Mesendoderm (in vitro differentiated cells): ENCODE data around the gene NEK6.

Experiments
- DNase-seq: peaks from one replicate; pipeline ENCODE4 v3.0.0; 2013
- H2AK5ac ChIP-seq: 2 replicates; pipeline ENCODE4 v1.6.1; 2013; ENCODE audit warnings: low read length, inconsistent platforms
- H2BK120ac ChIP-seq: 2 replicates; pipeline ENCODE4 v1.6.1; 2013; ENCODE audit warnings: low read depth, mild to moderate bottlenecking, low read length, moderate library complexity, mixed read lengths
- H2BK15ac ChIP-seq: replicated peaks from 2 replicates; pipeline ENCODE4 v1.6.1; 2013; ENCODE audit warnings: low read depth, mild to moderate bottlenecking, moderate library complexity
- H2BK5ac ChIP-seq: 2 replicates; pipeline ENCODE4 v1.6.1; 2013; ENCODE audit warnings: low read length, inconsistent platforms
- H3K18ac ChIP-seq: 2 replicates; pipeline ENCODE4 v1.6.1; 2013; ENCODE audit warnings: mild to moderate bottlenecking, low read length, mixed read lengths
- H3K23ac ChIP-seq: one replicate; pipeline ENCODE4 v1.6.1; 2013; ENCODE audit warnings: low read length
- H3K27ac ChIP-seq: 2 replicates; pipeline ENCODE4 v1.5.1; 2013; ENCODE audit warnings: low read depth, mild to moderate bottlenecking, inconsistent platforms, low read length, moderate library complexity
- H3K27me3 ChIP-seq: 2 replicates; pipeline ENCODE4 v1.6.1; 2013; ENCODE audit warnings: low read length, control low read depth, mild to moderate bottlenecking, inconsistent platforms; ENCODE audit not compliant: insufficient read depth, poor library complexity
- H3K36me3 ChIP-seq: 2 replicates; pipeline ENCODE4 v1.6.1; 2013; ENCODE audit warnings: low read length, inconsistent platforms; ENCODE audit not compliant: control insufficient read depth, insufficient read depth
- H3K4ac ChIP-seq: one replicate; pipeline ENCODE4 v1.6.1; 2013; ENCODE audit warnings: low read depth, mild to moderate bottlenecking, low read length, moderate library complexity
- H3K4me1 ChIP-seq: 2 replicates; pipeline ENCODE4 v1.6.1; 2013; ENCODE audit warnings: low read depth, low read length, inconsistent platforms; ENCODE audit not compliant: control insufficient read depth
- H3K4me2 ChIP-seq: 2 replicates; pipeline ENCODE4 v1.6.1; 2013; ENCODE audit warnings: low read length
- H3K4me3 ChIP-seq: 2 replicates; pipeline ENCODE4 v1.5.1; 2013; ENCODE audit warnings: mild to moderate bottlenecking, low read length
- H3K56ac ChIP-seq: one replicate; pipeline ENCODE4 v1.6.1; 2013; ENCODE audit warnings: low read length
- H3K79me1 ChIP-seq: 2 replicates; pipeline ENCODE4 v1.6.1; 2013; ENCODE audit warnings: low read length, inconsistent platforms
- H3K79me2 ChIP-seq: 2 replicates; pipeline ENCODE4 v1.6.1; 2013; ENCODE audit warnings: mild to moderate bottlenecking, low read length; ENCODE audit not compliant: control insufficient read depth, insufficient read depth
- H3K9ac ChIP-seq: 2 replicates; pipeline ENCODE4 v1.6.1; 2013; ENCODE audit warnings: low read length, inconsistent platforms
- H4K5ac ChIP-seq: one replicate; pipeline ENCODE4 v1.6.1; 2013; ENCODE audit warnings: low read length
- H4K8ac ChIP-seq: one replicate; pipeline ENCODE4 v1.6.1; 2013; ENCODE audit warnings: low read depth, mild to moderate bottlenecking, control low read depth, low read length, moderate library complexity
- WGBS: extraction: QIAGEN DNeasy Blood & Tissue Kit; methylation state at CpG from one replicate; pipeline ENCODE4 v1.1.7; 2013; ENCODE audit warnings: low lambda C conversion rate, missing lambda C conversion rate; ENCODE audit not compliant: insufficient coverage; ENCODE audit errors: extremely low coverage; 5-methylcytosine and 5-hydroxymethylcytosine counted together

The NEK6 gene

GRCh38 chr9:124333203-124333579 lies 75.4 kb downstream of the NEK6 start:
- Histone ChIP-seq H3K27me3 (no peaks in the 10 kb centered on the region), H3K36me3 (no peaks in the 10 kb centered on the region), H3K27ac (no peak overlapping the region), H3K4me2 (no peak overlapping the region), H2AK5ac (no peak overlapping the region), H3K18ac (no peak overlapping the region), H3K23ac (no peak overlapping the region), H3K4me3 (no peak overlapping the region), H2BK15ac (no peak overlapping the region), H3K56ac (no peak overlapping the region), H3K79me2 (no peaks in the 10 kb centered on the region), H4K5ac (no peak overlapping the region), H3K9ac (no peak overlapping the region), H4K8ac (no peak overlapping the region), H3K4me1 (no peaks in the 10 kb centered on the region), H2BK5ac (no peak overlapping the region), H3K4ac (no peak overlapping the region), H3K79me1 (no peaks in the 10 kb centered on the region), H2BK120ac (no peak overlapping the region)
- DNase-seq: no peak
- WGBS: no CpG with 5 or more reads among the region's 7 CpGs

GRCh38 chr9:124334568-124335319 lies 77.0 kb downstream of the NEK6 start:
- Histone ChIP-seq H3K9ac (no peak overlapping the region), H3K4ac (no peak overlapping the region), H4K5ac (no peak overlapping the region), H3K56ac (no peak overlapping the region), H3K27me3 (no peaks in the 10 kb centered on the region), H3K4me1 (no peaks in the 10 kb centered on the region), H3K79me2 (no peaks in the 10 kb centered on the region), H3K23ac (no peak overlapping the region), H3K79me1 (no peaks in the 10 kb centered on the region), H3K36me3 (no peaks in the 10 kb centered on the region), H3K4me3 (no peak overlapping the region), H3K18ac (no peak overlapping the region), H3K4me2 (no peak overlapping the region), H4K8ac (no peak overlapping the region), H2BK5ac (no peak overlapping the region), H2BK15ac (no peak overlapping the region), H3K27ac (no peak overlapping the region), H2AK5ac (no peak overlapping the region), H2BK120ac (no peak overlapping the region)
- DNase-seq: no peak
- no CpG with 5 or more reads among the region's 15 CpGs for WGBS

GRCh38 chr9:124335320-124335707 lies 77.6 kb downstream of the NEK6 start:
- no CpG with 5 or more reads among the region's 14 CpGs for WGBS
- Histone ChIP-seq H4K5ac (no peak overlapping the region), H3K79me2 (no peaks in the 10 kb centered on the region), H3K56ac (no peak overlapping the region), H3K79me1 (no peaks in the 10 kb centered on the region), H3K4me3 (no peak overlapping the region), H3K4ac (no peak overlapping the region), H3K27ac (no peak overlapping the region), H2BK5ac (no peak overlapping the region), H4K8ac (no peak overlapping the region), H2BK120ac (no peak overlapping the region), H3K4me2 (no peak overlapping the region), H3K18ac (no peak overlapping the region), H2AK5ac (no peak overlapping the region), H3K27me3 (no peaks in the 10 kb centered on the region), H3K4me1 (no peaks in the 10 kb centered on the region), H3K23ac (no peak overlapping the region), H2BK15ac (no peak overlapping the region), H3K36me3 (no peaks in the 10 kb centered on the region), H3K9ac (no peak overlapping the region)
- no peak for DNase-seq

GRCh38 chr9:124337562-124337961 lies 79.8 kb downstream of the NEK6 start:
- Histone ChIP-seq H2BK5ac (no peak overlapping the region), H3K36me3 (no peaks in the 10 kb centered on the region), H2BK120ac (no peak overlapping the region), H3K4ac (no peak overlapping the region), H3K4me2 (no peak overlapping the region), H2BK15ac (no peak overlapping the region), H3K9ac (no peak overlapping the region), H4K5ac (no peak overlapping the region), H3K79me2 (no peaks in the 10 kb centered on the region), H3K27me3 (no peaks in the 10 kb centered on the region), H4K8ac (no peak overlapping the region), H3K23ac (no peak overlapping the region), H2AK5ac (no peak overlapping the region), H3K4me1 (no peaks in the 10 kb centered on the region), H3K4me3 (no peak overlapping the region), H3K27ac (no peak overlapping the region), H3K18ac (no peak overlapping the region), H3K56ac (no peak overlapping the region), H3K79me1 (no peaks in the 10 kb centered on the region)
- no CpG with 5 or more reads among the region's 5 CpGs for WGBS
- DNase-seq: no peak

GRCh38 chr9:124339603-124340146 lies 81.9 kb downstream of the NEK6 start:
- Histone ChIP-seq H2AK5ac (no peak overlapping the region), H3K56ac (no peak overlapping the region), H3K18ac (no peak overlapping the region), H2BK5ac (no peak overlapping the region), H4K5ac (no peak overlapping the region), H3K4me2 (no peak overlapping the region), H3K27ac (no peak overlapping the region), H3K9ac (no peak overlapping the region), H3K36me3 (no peaks in the 10 kb centered on the region), H3K27me3 (no peaks in the 10 kb centered on the region), H2BK15ac (no peak overlapping the region), H3K79me2 (no peaks in the 10 kb centered on the region), H3K4ac (no peak overlapping the region), H2BK120ac (no peak overlapping the region), H3K79me1 (no peaks in the 10 kb centered on the region), H4K8ac (no peak overlapping the region), H3K4me3 (no peak overlapping the region), H3K23ac (no peak overlapping the region), H3K4me1 (no peaks in the 10 kb centered on the region)
- DNase-seq: no peak
- WGBS: no CpG with 5 or more reads among the region's 13 CpGs
